T-helper 1 cell treated with Interleukin-12 subunit alpha and Interleukin-12 subunit beta and Interleukin-4 antibody, amounts not matched to agents 30 μg/mL and 1 μg/mL, for 36 hours (primary cell): ENCODE data around the gene MROH2B.

ENCODE experiments used
- H3K27ac Mint-ChIP-seq: one replicate; pipeline ENCODE4 v1.8.0; 2021; ENCODE audit warnings: mild to moderate bottlenecking, mixed read lengths
- H3K27me3 Mint-ChIP-seq: one replicate; pipeline ENCODE4 v1.8.0; 2021; ENCODE audit warnings: low read depth, mixed read lengths
- H3K36me3 Mint-ChIP-seq: one replicate; pipeline ENCODE4 v1.8.0; 2021; ENCODE audit warnings: low read depth, mixed read lengths
- H3K4me1 Mint-ChIP-seq: one replicate; pipeline ENCODE4 v1.8.0; 2021; ENCODE audit warnings: low read depth, mixed read lengths
- H3K4me3 Mint-ChIP-seq: one replicate; pipeline ENCODE4 v1.8.0; 2021; ENCODE audit warnings: mild to moderate bottlenecking, moderate library complexity, mixed read lengths
- H3K9me3 Mint-ChIP-seq: one replicate; pipeline ENCODE4 v1.8.0; 2021; ENCODE audit warnings: mixed read lengths

The MROH2B gene

GRCh38 chr5:40972434-40972833, 98.7 kb downstream of the MROH2B start:
- no peak overlapping the region for H3K4me3 Mint-ChIP-seq
- H3K36me3 Mint-ChIP-seq, result no peaks in the 10 kb centered on the region

GRCh38 chr5:40962207-40962955, 108.8 kb downstream of the MROH2B start:
- H3K27ac Mint-ChIP-seq, result no peak overlapping the region
- no peak overlapping the region for H3K4me3 Mint-ChIP-seq
- no peaks in the 10 kb centered on the region for H3K27me3 Mint-ChIP-seq
- H3K4me1 Mint-ChIP-seq, result no peaks in the 10 kb centered on the region
- no peaks in the 10 kb centered on the region for H3K9me3 Mint-ChIP-seq
- no peaks in the 10 kb centered on the region for H3K36me3 Mint-ChIP-seq

More at GRCh38 chr5:40972434-40972833, 98.7 kb downstream of the MROH2B start:
- Mint-ChIP-seq H3K9me3 (no peaks in the 10 kb centered on the region), H3K4me1 (no peaks in the 10 kb centered on the region), H3K27ac (no peak overlapping the region), H3K27me3 (no peaks in the 10 kb centered on the region)

DNA sequence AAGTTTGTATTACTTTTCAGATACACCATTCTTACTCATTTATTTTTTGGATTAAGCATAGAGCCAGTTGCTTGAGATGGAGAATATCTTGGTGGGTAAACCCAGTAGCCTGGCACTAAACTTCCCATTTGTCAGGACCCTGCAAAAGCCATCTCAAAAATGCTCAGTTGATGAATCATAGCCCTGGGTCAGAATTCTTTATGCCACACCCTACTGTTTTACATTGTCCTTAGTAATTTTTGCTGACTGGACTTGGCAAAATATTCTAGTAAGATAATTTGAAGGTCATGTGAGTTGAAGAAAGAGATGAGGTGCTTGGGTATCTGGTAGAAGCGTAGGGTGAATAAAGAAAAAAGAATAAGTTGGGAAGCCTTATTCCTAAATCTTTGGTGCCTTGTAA, 111.1 kb downstream of the MROH2B start:
- Mint-ChIP-seq H3K27ac (no peak overlapping the region), H3K27me3 (no peaks in the 10 kb centered on the region), H3K4me1 (no peaks in the 10 kb centered on the region), H3K4me3 (no peak overlapping the region), H3K9me3 (no peaks in the 10 kb centered on the region), H3K36me3 (no peaks in the 10 kb centered on the region)

- H3K4me3 Mint-ChIP-seq, result no peak overlapping the region
- H3K9me3 Mint-ChIP-seq, result no peaks in the 10 kb centered on the region
- no peaks in the 10 kb centered on the region for H3K27me3 Mint-ChIP-seq
- no peaks in the 10 kb centered on the region for H3K36me3 Mint-ChIP-seq
- H3K4me1 Mint-ChIP-seq, result no peaks in the 10 kb centered on the region
- no peak overlapping the region for H3K27ac Mint-ChIP-seq
These were observed 112.3 kb downstream of the MROH2B start for GRCh38 chr5:40958811-40959210.

DNA sequence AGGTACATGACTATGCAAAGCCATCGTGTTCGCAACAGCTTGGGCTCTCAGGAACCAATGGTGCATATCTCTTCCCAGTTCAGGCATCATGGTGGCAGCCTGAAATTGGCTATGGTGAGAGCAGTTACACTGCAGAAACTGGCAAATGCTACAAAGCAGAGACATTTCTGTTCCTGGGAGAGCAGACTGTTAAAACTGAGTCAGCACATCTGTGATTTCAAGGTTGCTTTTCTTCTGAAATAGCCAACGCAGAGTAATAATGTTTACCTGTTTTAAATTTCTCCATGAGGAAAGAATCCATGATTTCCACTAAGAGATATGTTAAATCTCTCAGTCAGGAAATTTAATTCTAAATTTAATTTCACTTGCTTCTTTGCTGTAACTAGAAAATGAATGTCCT, 114.1 kb downstream of the MROH2B start:
- Mint-ChIP-seq H3K27ac (no peak overlapping the region), H3K4me3 (no peak overlapping the region), H3K27me3 (no peaks in the 10 kb centered on the region)

DNA sequence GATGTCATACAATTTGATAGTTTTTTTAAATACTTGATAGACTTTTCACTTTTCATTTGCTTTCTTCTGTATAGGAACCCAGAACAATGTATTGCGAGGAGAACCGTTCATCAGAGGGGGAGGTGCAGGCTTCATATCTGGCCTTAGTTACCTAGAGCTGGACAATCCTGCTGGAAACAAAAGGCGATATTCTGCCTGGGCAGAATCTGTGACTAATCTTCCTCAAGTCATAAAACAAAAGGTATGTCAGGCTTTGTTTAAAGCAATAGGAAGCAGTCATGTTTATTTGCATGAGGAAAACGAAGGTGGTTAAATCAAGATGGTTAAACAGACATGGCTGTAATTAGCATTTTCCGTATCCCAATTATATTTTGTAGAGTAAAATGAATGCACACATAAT, 115.8 kb downstream of the MROH2B start:
- peaks cover 6% of the 10 kb centered on the region for H3K9me3 Mint-ChIP-seq

More for the DNA sequence above, 114.1 kb downstream of the MROH2B start:
- Mint-ChIP-seq H3K9me3 (peaks cover 6% of the 10 kb centered on the region), H3K36me3 (no peaks in the 10 kb centered on the region), H3K4me1 (no peaks in the 10 kb centered on the region)

More for the DNA sequence above, 115.8 kb downstream of the MROH2B start:
- no peaks in the 10 kb centered on the region for H3K4me1 Mint-ChIP-seq
- H3K4me3 Mint-ChIP-seq, result no peak overlapping the region
- H3K36me3 Mint-ChIP-seq, result no peaks in the 10 kb centered on the region
- H3K27me3 Mint-ChIP-seq, result no peaks in the 10 kb centered on the region
- no peak overlapping the region for H3K27ac Mint-ChIP-seq
